Measurements from ENCODE around the gene NAE1. TPM values are rescaled to one million over a fixed set of nuclear protein-coding genes. Genes with fewer than 3 reads are reported as not detected.
A peak's percentile ranks its signal among the peaks of the same experiment; 100 is the strongest.
"Not testable (repeated sequence)": the region's sequence is repeated elsewhere in the genome, so short reads cannot be mapped to it uniquely, and the experiment has no call there.

The NAE1 gene
- total RNA-seq, 1 donor from 2014 or later: 41.2 TPM

GRCh38 chr16:66800856-66801255, 29.9 kb downstream of the NAE1 start:
- ATAC-seq: peak; percentile 8

DNA sequence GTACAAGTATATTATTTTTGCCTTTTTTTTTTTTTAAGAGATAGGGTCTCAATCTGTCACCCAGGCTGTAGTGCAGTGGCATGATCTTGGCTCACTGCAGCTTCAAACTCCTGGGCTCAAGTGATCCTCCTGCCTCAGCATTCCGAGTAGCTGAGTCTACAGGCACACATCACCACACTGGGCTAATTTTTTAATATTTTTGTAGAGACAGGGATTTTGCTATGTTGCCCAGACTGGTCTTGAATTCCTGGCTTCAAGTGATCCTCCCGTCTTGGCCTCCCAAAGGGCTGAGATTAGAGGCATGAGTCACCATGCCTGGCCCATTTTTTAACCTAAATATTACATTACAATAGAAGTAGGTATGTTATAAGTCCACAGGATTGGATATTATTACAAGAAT, 32.6 kb downstream of the NAE1 start:
- no peak for ATAC-seq

- not testable (repeated sequence) for ATAC-seq
Measured at GRCh38 chr16:66793984-66794383, 36.8 kb downstream of the NAE1 start.

- no peak for ATAC-seq
Measured at GRCh38 chr16:66790130-66790733, 40.5 kb downstream of the NAE1 start.

DNA sequence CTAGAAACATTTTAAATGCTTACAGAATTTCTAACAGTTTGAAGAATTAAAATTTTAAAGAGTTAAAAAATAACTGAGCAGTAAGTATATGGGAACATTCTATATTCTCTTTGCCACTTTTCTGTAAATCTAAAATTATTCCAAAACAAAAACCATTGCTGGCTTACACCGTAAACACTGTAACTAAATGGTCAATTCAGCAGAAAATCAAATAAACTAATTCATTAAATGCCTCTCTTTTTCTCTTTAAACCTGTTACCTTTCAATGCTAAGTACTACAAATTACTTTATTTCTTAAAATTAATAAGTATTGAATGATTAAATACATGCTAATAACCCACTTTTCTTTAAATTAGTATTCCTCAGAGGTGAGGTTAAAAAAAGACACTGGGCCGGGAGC, 43.3 kb downstream of the NAE1 start:
- ATAC-seq: no peak

DNA sequence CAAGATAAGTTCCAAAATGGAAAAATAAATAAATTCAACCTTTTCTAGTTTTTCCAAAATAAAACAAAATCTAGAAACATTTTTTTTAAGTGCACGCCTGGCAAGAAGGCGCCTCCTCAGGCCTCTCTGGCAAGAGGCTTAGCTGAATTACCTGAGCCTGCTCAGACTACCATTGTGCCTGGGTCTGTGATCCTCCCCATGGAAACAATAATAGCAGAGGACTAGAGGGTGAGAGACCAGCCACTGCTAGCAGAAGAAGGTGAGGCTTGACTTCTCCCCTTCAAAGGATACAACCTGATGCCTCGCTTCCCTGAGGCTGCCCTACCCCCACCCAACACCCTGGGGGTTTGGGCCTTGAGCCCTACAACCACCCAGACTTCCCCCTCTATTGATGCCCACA, 44.2 kb downstream of the NAE1 start:
- no peak for ATAC-seq

DNA sequence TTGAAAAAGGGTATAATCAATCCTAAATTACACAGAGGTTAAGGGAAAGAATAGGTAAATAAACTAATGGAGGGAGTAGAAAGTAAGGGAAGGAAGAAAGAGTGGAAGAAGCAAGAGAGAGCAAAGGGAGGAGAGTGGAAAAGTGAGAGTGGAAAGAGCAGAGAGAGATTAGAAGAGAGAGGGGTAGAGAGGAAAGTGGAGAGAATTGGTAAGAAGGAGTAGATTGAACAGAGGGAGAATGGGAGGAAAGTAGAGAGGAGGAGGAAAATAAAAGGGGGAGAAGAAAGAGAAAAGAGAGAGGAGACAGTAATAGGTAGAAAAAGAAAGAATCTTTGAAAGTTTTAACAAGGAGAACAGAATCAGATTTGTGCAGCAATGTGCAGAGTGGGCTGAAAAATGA, 54.3 kb downstream of the NAE1 start:
- no peak for ATAC-seq

- ATAC-seq: no peak
Measured at GRCh38 chr16:66774981-66775380, 55.8 kb downstream of the NAE1 start.

DNA sequence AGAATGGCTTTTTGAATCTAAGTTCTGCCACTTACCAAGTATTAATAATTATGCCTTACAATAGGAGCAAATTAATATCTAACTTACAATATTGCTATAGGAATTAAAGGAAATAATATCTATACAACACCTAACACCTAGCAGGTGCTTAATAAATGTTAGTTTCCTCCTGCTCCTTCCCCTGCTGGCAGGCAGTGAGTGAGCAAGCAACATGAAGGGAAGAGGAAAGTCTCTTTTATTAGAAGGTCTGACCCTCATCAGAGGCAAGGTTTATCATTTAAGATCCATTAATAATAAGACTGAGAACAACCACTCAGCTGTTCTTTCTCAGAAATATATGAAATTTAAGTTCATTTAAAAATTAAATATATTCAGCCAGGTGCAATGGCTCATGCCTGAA, 72.7 kb downstream of the NAE1 start:
- no peak for ATAC-seq

DNA sequence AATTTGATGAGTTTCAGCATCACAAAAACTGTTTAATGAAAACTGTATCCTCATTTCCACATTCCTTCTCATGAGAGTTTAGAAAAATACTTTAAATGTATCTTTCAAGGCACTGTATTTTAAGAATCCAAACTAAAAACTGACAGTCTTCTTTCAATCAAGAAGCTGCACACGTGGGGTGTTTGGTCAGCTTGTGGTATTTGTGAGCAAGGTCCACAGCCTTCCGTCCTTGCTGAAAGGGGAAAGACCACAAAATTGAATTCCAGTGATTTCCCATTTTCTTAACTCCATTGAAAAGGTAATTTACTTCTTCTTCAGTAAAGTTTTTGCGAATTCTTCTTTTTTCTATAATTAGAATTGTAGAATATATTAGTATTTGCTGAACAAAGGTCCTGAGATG, 76.0 kb downstream of the NAE1 start:
- no peak for ATAC-seq

GRCh38 chr16:66754211-66754610, 76.6 kb downstream of the NAE1 start:
- ATAC-seq: no peak

DNA sequence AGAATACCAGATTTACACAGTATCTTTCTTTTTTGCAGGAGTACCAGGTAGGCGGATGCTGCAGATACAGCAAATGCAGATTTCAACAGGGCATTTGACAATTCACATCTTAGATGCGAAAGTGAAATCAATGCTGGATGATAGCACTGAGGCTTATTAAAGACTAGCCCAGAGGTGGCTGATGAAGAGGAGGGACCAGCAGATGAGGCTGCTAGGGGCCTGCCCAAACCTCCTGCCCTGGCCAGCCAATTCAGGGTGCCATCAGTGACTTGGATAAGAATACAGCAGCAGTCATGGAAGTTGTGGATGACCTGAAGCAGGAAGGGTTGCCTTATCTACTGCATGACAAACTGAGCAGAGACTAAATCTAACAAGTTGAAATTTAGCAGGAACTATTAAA, 77.8 kb downstream of the NAE1 start:
- no peak for ATAC-seq

Other genes starting within 250 kb of the NAE1 start
- gene CMTM3, start 226.3 kb downstream of the NAE1 start, total RNA-seq: 3.7 TPM
- 13.1 TPM for gene CMTM4, start 134.2 kb downstream of the NAE1 start, total RNA-seq
- gene DYNC1LI2, start 79.4 kb downstream of the NAE1 start, total RNA-seq: 69.4 TPM
- 0.08 TPM for gene TERB1, start 29.4 kb downstream of the NAE1 start, total RNA-seq
- not detected for gene CA7, start 13.4 kb upstream of the NAE1 start, total RNA-seq
- 9.6 TPM for gene PDP2, start 49.5 kb upstream of the NAE1 start, total RNA-seq
- 5.0 TPM for gene CDH16, start 87.9 kb upstream of the NAE1 start, total RNA-seq
- 59.1 TPM for gene RRAD, start 94.6 kb upstream of the NAE1 start, total RNA-seq
- gene CIAO2B, start 103.4 kb upstream of the NAE1 start, total RNA-seq: 125 TPM
- 151 TPM for gene CES2, start 104.5 kb upstream of the NAE1 start, total RNA-seq
- gene CES3, start 130.3 kb upstream of the NAE1 start, total RNA-seq: 1.1 TPM
- 6.0 TPM for gene CES4A, start 157.6 kb upstream of the NAE1 start, total RNA-seq
- gene CBFB, start 198.2 kb upstream of the NAE1 start, total RNA-seq: 40.4 TPM